ENCODE results near the gene ADGRE3.
"Not testable (repeated sequence)": the region's sequence is repeated elsewhere in the genome, so short reads cannot be mapped to it uniquely, and the experiment has no call there.

The ADGRE3 gene

GRCh38 chr19:14589433-14589832 lies 85.2 kb downstream of the ADGRE3 start:
- not testable (repeated sequence) for H3K4me1 ChIP-seq (ENCODE audit: insufficient read depth, low read length); H3K9me3 ChIP-seq (ENCODE audit: low read length); H3K27me3 ChIP-seq (ENCODE audit: control insufficient read depth in 1 of 2, insufficient read depth in 2 of 2, low read length in 2 of 2); H3K36me3 ChIP-seq (ENCODE audit: insufficient read depth, low read length); H3K4me3 ChIP-seq (ENCODE audit: low read depth in 1 of 2, low read length in 2 of 2); H3K9ac ChIP-seq (ENCODE audit: low read length); H3K27ac ChIP-seq (ENCODE audit: low read depth, low read length)

DNA sequence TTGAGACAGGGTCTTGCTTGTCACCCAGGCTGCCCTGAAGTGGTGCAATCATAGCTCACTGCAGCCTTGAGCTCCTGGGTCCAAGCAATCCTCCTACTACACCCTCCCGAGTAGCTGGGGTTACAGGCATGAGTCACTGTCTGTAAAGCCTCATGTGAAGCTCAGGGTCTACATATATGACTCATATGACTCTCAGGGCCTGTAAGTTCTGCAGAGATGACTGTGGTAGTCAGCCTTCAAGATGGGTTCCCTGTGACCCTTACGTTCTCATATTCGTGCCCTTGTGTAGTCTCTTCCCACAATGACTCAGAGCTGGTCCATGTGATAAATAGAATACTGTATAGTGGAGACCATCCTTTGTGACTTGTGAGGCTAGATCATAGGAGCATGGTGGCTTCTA lies 89.5 kb downstream of the ADGRE3 start:
- not testable (repeated sequence) for H3K27me3 ChIP-seq (ENCODE audit: control insufficient read depth in 1 of 2, insufficient read depth in 2 of 2, low read length in 2 of 2); H3K9me3 ChIP-seq (ENCODE audit: low read length); H3K27ac ChIP-seq (ENCODE audit: low read depth, low read length); H3K36me3 ChIP-seq (ENCODE audit: insufficient read depth, low read length); H3K4me1 ChIP-seq (ENCODE audit: insufficient read depth, low read length); H3K9ac ChIP-seq (ENCODE audit: low read length); H3K4me3 ChIP-seq (ENCODE audit: low read depth in 1 of 2, low read length in 2 of 2)

GRCh38 chr19:14584372-14584771 lies 90.3 kb downstream of the ADGRE3 start:
- H3K27ac ChIP-seq (ENCODE audit: low read depth, low read length); H3K36me3 ChIP-seq (ENCODE audit: insufficient read depth, low read length); H3K4me3 ChIP-seq (ENCODE audit: low read depth in 1 of 2, low read length in 2 of 2); H3K9me3 ChIP-seq (ENCODE audit: low read length); H3K27me3 ChIP-seq (ENCODE audit: control insufficient read depth in 1 of 2, insufficient read depth in 2 of 2, low read length in 2 of 2); H3K4me1 ChIP-seq (ENCODE audit: insufficient read depth, low read length); H3K9ac ChIP-seq (ENCODE audit: low read length): not testable (repeated sequence)

DNA sequence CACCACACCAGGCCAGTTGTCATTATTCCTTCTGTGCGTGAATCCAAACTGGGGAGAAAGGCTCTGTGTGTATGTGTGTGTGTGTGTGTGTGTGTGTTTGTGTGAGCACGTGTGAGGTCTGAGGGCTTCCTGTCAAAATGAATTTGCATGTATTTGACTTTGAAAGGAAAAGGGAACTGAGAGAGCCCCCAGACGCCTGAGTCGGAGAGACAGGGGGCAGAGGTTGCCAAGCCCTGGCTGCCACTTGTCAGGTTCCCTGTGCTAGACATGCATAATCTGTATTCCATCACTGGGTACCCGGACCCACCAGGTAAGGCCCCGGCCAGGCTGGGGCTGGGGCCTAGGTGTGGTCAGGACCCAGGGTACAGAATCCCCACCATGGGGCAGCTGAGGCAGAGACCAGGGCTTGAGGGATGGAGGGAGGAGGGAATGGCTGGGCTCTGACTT lies 91.7 kb downstream of the ADGRE3 start, which contains the start of gene CLEC17A:
Gene CLEC17A (plus strand): TSS at position 191 of the 447 bp plus-strand sequence. CDS start 77 bp downstream, at position 268.
- no peak within 1 kb of the TSS for H3K27ac ChIP-seq (ENCODE audit: low read depth, low read length)
- H3K4me3 ChIP-seq (ENCODE audit: low read depth in 1 of 2, low read length in 2 of 2), result no peak within 1 kb of the TSS
- H3K9me3 ChIP-seq (ENCODE audit: low read length), result no peaks in the 10 kb centered on the region
- H3K9ac ChIP-seq (ENCODE audit: low read length), result no peak within 1 kb of the TSS
- no peaks in the 10 kb centered on the region for H3K4me1 ChIP-seq (ENCODE audit: insufficient read depth, low read length)
- H3K36me3 ChIP-seq (ENCODE audit: insufficient read depth, low read length), result no peaks in the 10 kb centered on the region
- H3K27me3 ChIP-seq (ENCODE audit: control insufficient read depth in 1 of 2, insufficient read depth in 2 of 2, low read length in 2 of 2), result no peaks in the 10 kb centered on the region

GRCh38 chr19:14580623-14581237 lies 93.9 kb downstream of the ADGRE3 start:
- no peaks in the 10 kb centered on the region for H3K27me3 ChIP-seq (ENCODE audit: control insufficient read depth in 1 of 2, insufficient read depth in 2 of 2, low read length in 2 of 2)
- no peak overlapping the region for H3K9ac ChIP-seq (ENCODE audit: low read length)
- no peak overlapping the region for H3K4me3 ChIP-seq (ENCODE audit: low read depth in 1 of 2, low read length in 2 of 2)
- no peaks in the 10 kb centered on the region for H3K4me1 ChIP-seq (ENCODE audit: insufficient read depth, low read length)
- H3K9me3 ChIP-seq (ENCODE audit: low read length), result no peaks in the 10 kb centered on the region
- no peaks in the 10 kb centered on the region for H3K36me3 ChIP-seq (ENCODE audit: insufficient read depth, low read length)
- no peak overlapping the region for H3K27ac ChIP-seq (ENCODE audit: low read depth, low read length)

DNA sequence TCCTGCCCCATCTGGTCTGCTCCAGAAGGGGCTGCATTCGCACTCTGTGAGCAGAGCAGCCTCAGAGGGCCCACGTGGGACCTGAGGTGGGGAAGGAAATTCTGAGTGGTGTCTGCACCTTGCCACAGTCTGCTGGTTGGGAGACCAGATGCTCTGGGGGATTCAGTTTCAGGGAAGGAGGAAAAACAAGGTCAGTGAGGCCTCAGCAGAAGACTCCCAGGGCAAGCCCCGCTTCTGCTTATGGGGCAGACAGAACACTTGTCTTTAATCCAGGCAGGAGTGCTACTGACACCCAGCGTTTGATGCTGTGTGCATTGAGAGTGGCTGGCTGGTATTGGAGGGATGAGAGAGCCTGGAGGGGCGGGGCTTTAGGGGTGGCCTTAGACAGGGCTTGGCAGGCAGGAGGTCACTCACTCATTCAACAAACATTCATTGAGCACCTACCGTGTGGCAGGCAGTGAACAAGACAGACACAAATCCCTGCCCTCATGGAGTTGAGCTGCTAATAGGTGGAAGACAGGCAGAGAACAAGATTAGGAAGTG lies 96.7 kb downstream of the ADGRE3 start:
- no peaks in the 10 kb centered on the region for H3K4me1 ChIP-seq (ENCODE audit: insufficient read depth, low read length)
- no peaks in the 10 kb centered on the region for H3K36me3 ChIP-seq (ENCODE audit: insufficient read depth, low read length)

GRCh38 chr19:14577264-14577663 lies 97.4 kb downstream of the ADGRE3 start:
- Histone ChIP-seq H3K9ac (ENCODE audit: low read length) (no peak overlapping the region), H3K4me3 (ENCODE audit: low read depth in 1 of 2, low read length in 2 of 2) (no peak overlapping the region), H3K27me3 (ENCODE audit: control insufficient read depth in 1 of 2, insufficient read depth in 2 of 2, low read length in 2 of 2) (no peaks in the 10 kb centered on the region), H3K27ac (ENCODE audit: low read depth, low read length) (no peak overlapping the region), H3K4me1 (ENCODE audit: insufficient read depth, low read length) (no peaks in the 10 kb centered on the region), H3K36me3 (ENCODE audit: insufficient read depth, low read length) (no peaks in the 10 kb centered on the region), H3K9me3 (ENCODE audit: low read length) (no peaks in the 10 kb centered on the region)

More for the DNA sequence above, 96.7 kb downstream of the ADGRE3 start:
- no peak overlapping the region for H3K27ac ChIP-seq (ENCODE audit: low read depth, low read length)
- no peak overlapping the region for H3K4me3 ChIP-seq (ENCODE audit: low read depth in 1 of 2, low read length in 2 of 2)
- H3K9me3 ChIP-seq (ENCODE audit: low read length), result no peaks in the 10 kb centered on the region
- H3K27me3 ChIP-seq (ENCODE audit: control insufficient read depth in 1 of 2, insufficient read depth in 2 of 2, low read length in 2 of 2), result no peaks in the 10 kb centered on the region
- H3K9ac ChIP-seq (ENCODE audit: low read length), result no peak overlapping the region

DNA sequence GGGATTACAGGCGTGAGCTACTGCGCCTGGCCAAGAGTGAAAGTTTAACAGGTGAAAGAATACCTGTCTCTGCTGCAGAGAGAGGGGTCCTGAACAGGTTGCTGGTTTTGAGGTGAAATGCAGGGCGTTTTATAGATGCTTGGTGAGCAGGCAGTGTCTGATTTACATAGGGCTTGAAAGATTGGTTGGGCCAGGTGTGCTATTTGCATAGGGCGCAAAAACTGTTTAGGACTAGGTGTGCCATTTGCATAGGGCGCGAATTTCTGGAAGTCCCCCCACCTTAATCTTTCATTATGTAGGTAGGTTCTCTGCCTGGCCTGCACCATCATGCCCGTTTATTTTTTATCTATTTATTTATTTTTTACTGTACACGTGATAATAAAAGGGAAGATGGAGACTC lies 98.3 kb downstream of the ADGRE3 start:
- no peaks in the 10 kb centered on the region for H3K36me3 ChIP-seq (ENCODE audit: insufficient read depth, low read length)
- no peak overlapping the region for H3K4me3 ChIP-seq (ENCODE audit: low read depth in 1 of 2, low read length in 2 of 2)
- peaks cover 2% of the 10 kb centered on the region for H3K4me1 ChIP-seq (ENCODE audit: insufficient read depth, low read length)
- no peaks in the 10 kb centered on the region for H3K27me3 ChIP-seq (ENCODE audit: control insufficient read depth in 1 of 2, insufficient read depth in 2 of 2, low read length in 2 of 2)
- no peak overlapping the region for H3K27ac ChIP-seq (ENCODE audit: low read depth, low read length)
- no peak overlapping the region for H3K9ac ChIP-seq (ENCODE audit: low read length)
- no peaks in the 10 kb centered on the region for H3K9me3 ChIP-seq (ENCODE audit: low read length)

GRCh38 chr19:14575428-14575980 lies 99.1 kb downstream of the ADGRE3 start:
- no peaks in the 10 kb centered on the region for H3K27me3 ChIP-seq (ENCODE audit: control insufficient read depth in 1 of 2, insufficient read depth in 2 of 2, low read length in 2 of 2)
- H3K36me3 ChIP-seq (ENCODE audit: insufficient read depth, low read length), result no peaks in the 10 kb centered on the region
- H3K27ac ChIP-seq (ENCODE audit: low read depth, low read length), result no peak overlapping the region
- H3K4me3 ChIP-seq (ENCODE audit: low read depth in 1 of 2, low read length in 2 of 2), result no peak overlapping the region
- no peaks in the 10 kb centered on the region for H3K9me3 ChIP-seq (ENCODE audit: low read length)
- H3K4me1 ChIP-seq (ENCODE audit: insufficient read depth, low read length), result peaks cover 11% of the 10 kb centered on the region
- H3K9ac ChIP-seq (ENCODE audit: low read length), result no peak overlapping the region

GRCh38 chr19:14571695-14572490 lies 102.8 kb downstream of the ADGRE3 start, which contains the start of gene NDUFB7:
Gene NDUFB7 (minus strand): TSS chr19:14572066. CDS start chr19:14572000, 66 bp downstream.
- Histone ChIP-seq H3K36me3 (ENCODE audit: insufficient read depth, low read length) (peaks cover 7% of the 10 kb centered on the region), H3K4me1 (ENCODE audit: insufficient read depth, low read length) (peaks cover 13% of the 10 kb centered on the region), H3K27me3 (ENCODE audit: control insufficient read depth in 1 of 2, insufficient read depth in 2 of 2, low read length in 2 of 2) (no peaks in the 10 kb centered on the region), H3K9me3 (ENCODE audit: low read length) (no peaks in the 10 kb centered on the region), H3K9ac (ENCODE audit: low read length) (peak within 1 kb of the TSS; percentile 76), H3K27ac (ENCODE audit: low read depth, low read length) (peak within 1 kb of the TSS; percentile 86), H3K4me3 (ENCODE audit: low read depth in 1 of 2, low read length in 2 of 2) (peak within 1 kb of the TSS; percentile 98 to 100)

GRCh38 chr19:14570864-14571527 lies 103.6 kb downstream of the ADGRE3 start:
- peaks cover 13% of the 10 kb centered on the region for H3K4me1 ChIP-seq (ENCODE audit: insufficient read depth, low read length)
- H3K27me3 ChIP-seq (ENCODE audit: control insufficient read depth in 1 of 2, insufficient read depth in 2 of 2, low read length in 2 of 2), result no peaks in the 10 kb centered on the region
- peak overlapping the region; percentile 86 for H3K27ac ChIP-seq (ENCODE audit: low read depth, low read length)

More at GRCh38 chr19:14570864-14571527, 103.6 kb downstream of the ADGRE3 start:
- Histone ChIP-seq H3K4me3 (ENCODE audit: low read depth in 1 of 2, low read length in 2 of 2) (peak overlapping the region; percentile 98 to 100), H3K9me3 (ENCODE audit: low read length) (no peaks in the 10 kb centered on the region), H3K36me3 (ENCODE audit: insufficient read depth, low read length) (peaks cover 10% of the 10 kb centered on the region), H3K9ac (ENCODE audit: low read length) (peak overlapping the region; percentile 76)

Measured in muscle layer of colon (tissue), 2 donors.